IMR-90 (cell line): ENCODE measurements around the gene ANKRD11.
"Not testable (repeated sequence)": the region's sequence is repeated elsewhere in the genome, so short reads cannot be mapped to it uniquely, and the experiment has no call there.

ENCODE experiments used
- BHLHE40 ChIP-seq: fragments of 150-350 bp; IDR thresholded peaks from 2 replicates; pipeline ENCODE4 v1.6.1; 2016; ENCODE audit warnings: mild to moderate bottlenecking, low read depth, low read length
- CEBPB ChIP-seq: IDR thresholded peaks from 2 replicates; pipeline ENCODE4 v1.6.1; 2012; ENCODE audit warnings: low read depth, low read length, improper control_type of control experiment
- CHD1 ChIP-seq: IDR thresholded peaks from 2 replicates; pipeline ENCODE4 v1.6.1; 2012; ENCODE audit warnings: low read depth, low read length, improper control_type of control experiment
- MAFK ChIP-seq: IDR thresholded peaks from 2 replicates; pipeline ENCODE4 v1.6.1; 2012; ENCODE audit warnings: low read depth, low read length, improper control_type of control experiment
- MAZ ChIP-seq: IDR thresholded peaks from 2 replicates; pipeline ENCODE4 v1.6.1; 2012; ENCODE audit warnings: low read depth, mild to moderate bottlenecking, low read length, improper control_type of control experiment, moderate library complexity, borderline replicate concordance
- POLR2A ChIP-seq: IDR thresholded peaks from 2 replicates; pipeline ENCODE4 v1.6.1; 2012; ENCODE audit warnings: mild to moderate bottlenecking, low read depth, low read length
- RAD21 ChIP-seq: IDR thresholded peaks from 2 replicates; pipeline ENCODE4 v1.6.1; 2012; ENCODE audit warnings: low read length, improper control_type of control experiment
- SMC3 ChIP-seq: fragments of 150-350 bp; IDR thresholded peaks from 2 replicates; pipeline ENCODE4 v1.6.1; 2016; ENCODE audit warnings: low read depth, mild to moderate bottlenecking, antibody characterized with exemption, low read length, moderate library complexity
- TF ChIP-seq, protein P1 (sequence below): conservative IDR thresholded peaks from 2 replicates; pipeline ENCODE4 v1.5.1; 2012; ENCODE audit warnings: mild to moderate bottlenecking, low read depth, low read length, improper control_type of control experiment
- TF ChIP-seq, protein P2 (sequence below): fragments of 150-350 bp; IDR thresholded peaks from 2 replicates; pipeline ENCODE4 v1.6.1; 2017; ENCODE audit warnings: mild to moderate bottlenecking, antibody characterized with exemption, low read length, low read depth

DNA sequence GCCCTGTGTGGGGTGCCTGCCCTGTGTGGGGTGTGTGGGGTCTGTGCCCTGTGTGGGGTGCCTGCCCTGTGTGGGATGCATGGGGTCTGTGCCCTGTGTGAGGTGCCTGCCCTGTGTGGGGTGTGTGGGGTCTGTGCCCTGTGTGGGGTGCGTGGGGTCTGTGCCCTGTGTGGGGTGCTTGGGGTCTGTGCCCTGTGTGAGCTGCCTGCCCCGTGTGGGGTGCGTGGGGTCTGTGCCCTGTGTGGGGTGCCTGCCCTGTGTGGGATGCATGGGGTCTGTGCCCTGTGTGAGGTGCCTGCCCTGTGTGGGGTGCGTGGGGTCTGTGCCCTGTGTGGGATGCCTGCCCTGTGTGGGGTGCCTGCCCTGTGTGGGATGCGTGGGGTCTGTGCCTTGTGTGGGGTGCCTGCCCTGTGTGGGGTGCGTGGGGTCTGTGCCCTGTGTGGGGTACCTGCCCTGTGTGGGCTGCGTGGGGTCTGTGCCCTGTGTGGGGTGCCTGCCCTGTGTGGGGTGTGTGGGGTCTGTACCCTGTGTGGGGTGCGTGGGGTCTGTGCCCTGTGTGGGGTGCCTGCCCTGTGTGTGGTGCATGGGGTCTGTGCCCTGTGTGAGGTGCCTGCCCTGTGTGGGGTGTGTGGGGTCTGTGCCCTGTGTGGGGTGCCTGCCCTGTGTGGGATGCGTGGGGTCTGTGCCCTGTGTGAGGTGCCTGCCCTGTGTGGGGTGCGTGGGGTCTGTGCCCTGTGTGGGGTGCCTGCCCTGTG is 190.8 kb downstream of the ANKRD11 start:
- TF ChIP-seq, protein P1, sequence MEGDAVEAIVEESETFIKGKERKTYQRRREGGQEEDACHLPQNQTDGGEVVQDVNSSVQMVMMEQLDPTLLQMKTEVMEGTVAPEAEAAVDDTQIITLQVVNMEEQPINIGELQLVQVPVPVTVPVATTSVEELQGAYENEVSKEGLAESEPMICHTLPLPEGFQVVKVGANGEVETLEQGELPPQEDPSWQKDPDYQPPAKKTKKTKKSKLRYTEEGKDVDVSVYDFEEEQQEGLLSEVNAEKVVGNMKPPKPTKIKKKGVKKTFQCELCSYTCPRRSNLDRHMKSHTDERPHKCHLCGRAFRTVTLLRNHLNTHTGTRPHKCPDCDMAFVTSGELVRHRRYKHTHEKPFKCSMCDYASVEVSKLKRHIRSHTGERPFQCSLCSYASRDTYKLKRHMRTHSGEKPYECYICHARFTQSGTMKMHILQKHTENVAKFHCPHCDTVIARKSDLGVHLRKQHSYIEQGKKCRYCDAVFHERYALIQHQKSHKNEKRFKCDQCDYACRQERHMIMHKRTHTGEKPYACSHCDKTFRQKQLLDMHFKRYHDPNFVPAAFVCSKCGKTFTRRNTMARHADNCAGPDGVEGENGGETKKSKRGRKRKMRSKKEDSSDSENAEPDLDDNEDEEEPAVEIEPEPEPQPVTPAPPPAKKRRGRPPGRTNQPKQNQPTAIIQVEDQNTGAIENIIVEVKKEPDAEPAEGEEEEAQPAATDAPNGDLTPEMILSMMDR: not testable (repeated sequence)
- TF ChIP-seq POLR2A, BHLHE40, SMC3, CHD1, RAD21, CEBPB, MAZ, MAFK: not testable (repeated sequence)
- TF ChIP-seq, protein P2, sequence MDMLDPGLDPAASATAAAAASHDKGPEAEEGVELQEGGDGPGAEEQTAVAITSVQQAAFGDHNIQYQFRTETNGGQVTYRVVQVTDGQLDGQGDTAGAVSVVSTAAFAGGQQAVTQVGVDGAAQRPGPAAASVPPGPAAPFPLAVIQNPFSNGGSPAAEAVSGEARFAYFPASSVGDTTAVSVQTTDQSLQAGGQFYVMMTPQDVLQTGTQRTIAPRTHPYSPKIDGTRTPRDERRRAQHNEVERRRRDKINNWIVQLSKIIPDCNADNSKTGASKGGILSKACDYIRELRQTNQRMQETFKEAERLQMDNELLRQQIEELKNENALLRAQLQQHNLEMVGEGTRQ: not testable (repeated sequence)
